Nephron (organoid): ENCODE measurements around the gene ABCB9.

Source experiments
- H3K27ac Mint-ChIP-seq, 3 experiments: 2 replicates each; pipeline ENCODE4 v1.8.0; 2020; ENCODE audit warnings: mixed read lengths in 3 of 3, mild to moderate bottlenecking in 2 of 3, moderate library complexity in 1 of 3
- H3K27me3 Mint-ChIP-seq: 2 replicates; pipeline ENCODE4 v1.8.0; 2021; ENCODE audit warnings: low read depth, mild to moderate bottlenecking, moderate library complexity, mixed read lengths
- H3K36me3 Mint-ChIP-seq: 2 replicates; pipeline ENCODE4 v1.8.0; 2020; ENCODE audit warnings: low read depth, mixed read lengths
- H3K4me1 Mint-ChIP-seq: 2 replicates; pipeline ENCODE4 v1.8.0; 2020; ENCODE audit warnings: mixed read lengths
- H3K4me3 Mint-ChIP-seq, 3 experiments: 2 replicates each; pipeline ENCODE4 v1.8.0; 2020; ENCODE audit warnings: mild to moderate bottlenecking in 3 of 3, mixed read lengths in 3 of 3, moderate library complexity in 2 of 3
- H3K9me3 Mint-ChIP-seq: 2 replicates; pipeline ENCODE4 v1.8.0; 2020; ENCODE audit warnings: mixed read lengths
- CTCF ChIP-seq, 3 experiments: fragments of 200-600 bp; sonication (generic); IDR thresholded peaks; one replicate each; pipeline ENCODE4 v1.5.0; 2021; ENCODE audit warnings: antibody characterized with exemption in 3 of 3; ENCODE audit not compliant: unreplicated experiment in 3 of 3

ABCB9 gene

GRCh38 chr12:123006977-123007376 is 40.7 kb upstream of the ABCB9 start:
- Mint-ChIP-seq H3K27ac (no peak overlapping the region), H3K4me3 (no peak overlapping the region), H3K27me3 (no peaks in the 10 kb centered on the region), H3K4me1 (no peaks in the 10 kb centered on the region), H3K36me3 (no peaks in the 10 kb centered on the region), H3K9me3 (no peaks in the 10 kb centered on the region)
- no peak for TF ChIP-seq CTCF (IDR thresholded peaks at IDR 0.05; ENCODE audit: unreplicated experiment in 3 of 3)

- Mint-ChIP-seq H3K27ac (no peak overlapping the region), H3K36me3 (no peaks in the 10 kb centered on the region), H3K27me3 (no peaks in the 10 kb centered on the region), H3K4me3 (no peak overlapping the region), H3K9me3 (no peaks in the 10 kb centered on the region), H3K4me1 (no peaks in the 10 kb centered on the region)
- no peak for TF ChIP-seq CTCF (IDR thresholded peaks at IDR 0.05; ENCODE audit: unreplicated experiment in 3 of 3)
Measured at GRCh38 chr12:123005081-123005626, 38.9 kb upstream of the ABCB9 start.

- TF ChIP-seq CTCF (IDR thresholded peaks at IDR 0.05; ENCODE audit: unreplicated experiment in 3 of 3) = no peak
- Mint-ChIP-seq H3K9me3 (no peaks in the 10 kb centered on the region), H3K4me1 (no peaks in the 10 kb centered on the region), H3K36me3 (no peaks in the 10 kb centered on the region), H3K4me3 (no peak overlapping the region), H3K27ac (no peak overlapping the region), H3K27me3 (no peaks in the 10 kb centered on the region)
Measured at GRCh38 chr12:123004287-123004686, 38.0 kb upstream of the ABCB9 start.

GRCh38 chr12:123003257-123003656 is 37.0 kb upstream of the ABCB9 start:
- H3K9me3 Mint-ChIP-seq = no peaks in the 10 kb centered on the region
- no peak overlapping the region for H3K4me3 Mint-ChIP-seq
- no peaks in the 10 kb centered on the region for H3K36me3 Mint-ChIP-seq
- H3K4me1 Mint-ChIP-seq = no peaks in the 10 kb centered on the region
- TF ChIP-seq CTCF (IDR thresholded peaks at IDR 0.05; ENCODE audit: unreplicated experiment in 3 of 3) = no peak
- no peaks in the 10 kb centered on the region for H3K27me3 Mint-ChIP-seq
- no peak overlapping the region for H3K27ac Mint-ChIP-seq

- TF ChIP-seq CTCF (IDR thresholded peaks at IDR 0.05; ENCODE audit: unreplicated experiment in 3 of 3) = no peak
- Mint-ChIP-seq H3K27ac (no peak overlapping the region), H3K36me3 (no peaks in the 10 kb centered on the region), H3K27me3 (no peaks in the 10 kb centered on the region), H3K4me1 (no peaks in the 10 kb centered on the region), H3K9me3 (no peaks in the 10 kb centered on the region), H3K4me3 (no peak overlapping the region)
Measured at GRCh38 chr12:123001464-123001863, 35.2 kb upstream of the ABCB9 start.

- H3K4me1 Mint-ChIP-seq = no peaks in the 10 kb centered on the region
- no peak overlapping the region for H3K4me3 Mint-ChIP-seq
- H3K36me3 Mint-ChIP-seq = no peaks in the 10 kb centered on the region
- TF ChIP-seq CTCF (IDR thresholded peaks at IDR 0.05; ENCODE audit: unreplicated experiment in 3 of 3) = no peak
- H3K27ac Mint-ChIP-seq = no peak overlapping the region
- H3K9me3 Mint-ChIP-seq = no peaks in the 10 kb centered on the region
- H3K27me3 Mint-ChIP-seq = no peaks in the 10 kb centered on the region
Measured at GRCh38 chr12:123000578-123000977, 34.3 kb upstream of the ABCB9 start.
